RWPE2 (cell line): ENCODE results near the gene CBR1.

Experiments used
- ATAC-seq: fragments of 200-7000 bp; cut with Tn5 transposase; 3 replicates; pipeline ENCODE4 v1.9.1; 2021; ENCODE audit warnings: low read depth
- DNase-seq: peaks from one replicate; pipeline ENCODE4 v3.0.0-alpha.2; 2020; ENCODE audit warnings: low spot score
- H3K27ac ChIP-seq: fragments of 450-650 bp; 2 replicates; pipeline ENCODE4 v1.5.1; 2017; ENCODE audit warnings: mild to moderate bottlenecking; ENCODE audit not compliant: poor library complexity, severe bottlenecking
- H3K27me3 ChIP-seq: fragments of 250-450 bp; sonication (Bioruptor Pico); 2 replicates; pipeline ENCODE4 v1.5.1; 2021; ENCODE audit warnings: mild to moderate bottlenecking, moderate library complexity; ENCODE audit not compliant: insufficient read depth, poor library complexity, severe bottlenecking
- H3K36me3 ChIP-seq: fragments of 250-450 bp; sonication (Bioruptor Pico); 2 replicates; pipeline ENCODE4 v1.5.1; 2020; ENCODE audit warnings: low read depth, mild to moderate bottlenecking, moderate library complexity
- H3K4me1 ChIP-seq: fragments of 250-450 bp; sonication (Bioruptor Pico); 2 replicates; pipeline ENCODE4 v1.5.1; 2021; ENCODE audit warnings: mild to moderate bottlenecking, moderate library complexity; ENCODE audit not compliant: insufficient read depth, poor library complexity, severe bottlenecking
- H3K4me3 ChIP-seq: fragments of 250-450 bp; sonication (Bioruptor Pico); 2 replicates; pipeline ENCODE4 v1.5.1; 2021; ENCODE audit warnings: mild to moderate bottlenecking, moderate library complexity; ENCODE audit not compliant: severe bottlenecking
- H3K9me3 ChIP-seq: fragments of 250-450 bp; sonication (Bioruptor Pico); 2 replicates; pipeline ENCODE4 v1.5.1; 2021; ENCODE audit warnings: mild to moderate bottlenecking, moderate library complexity; ENCODE audit not compliant: severe bottlenecking
- CTCF ChIP-seq: fragments of 450-650 bp; IDR thresholded peaks from one replicate; pipeline ENCODE4 v1.5.1; 2017; ENCODE audit warnings: mild to moderate bottlenecking, moderate library complexity; ENCODE audit not compliant: poor library complexity, severe bottlenecking

The CBR1 gene

GRCh38 chr21:36038701-36039497 is 30.9 kb upstream of the CBR1 start:
- no peak for TF ChIP-seq CTCF
- Histone ChIP-seq H3K36me3 (peaks cover 63% of the 10 kb centered on the region), H3K27ac (no peak overlapping the region), H3K4me1 (no peaks in the 10 kb centered on the region), H3K27me3 (no peaks in the 10 kb centered on the region), H3K9me3 (no peaks in the 10 kb centered on the region), H3K4me3 (no peak overlapping the region)
- DNase-seq = no peak
- ATAC-seq = no peak

GRCh38 chr21:36039861-36040260 is 30.0 kb upstream of the CBR1 start:
- no peak for TF ChIP-seq CTCF

GRCh38 chr21:36040389-36040788 is 29.4 kb upstream of the CBR1 start:
- H3K9me3 ChIP-seq = no peaks in the 10 kb centered on the region

More at GRCh38 chr21:36039861-36040260, 30.0 kb upstream of the CBR1 start:
- no peak overlapping the region for H3K27ac ChIP-seq
- no peaks in the 10 kb centered on the region for H3K27me3 ChIP-seq
- H3K4me1 ChIP-seq = no peaks in the 10 kb centered on the region
- H3K9me3 ChIP-seq = no peaks in the 10 kb centered on the region
- DNase-seq = no peak
- H3K4me3 ChIP-seq = no peak overlapping the region
- no peak for ATAC-seq
- H3K36me3 ChIP-seq = peaks cover 72% of the 10 kb centered on the region

GRCh38 chr21:36041910-36042309 is 27.9 kb upstream of the CBR1 start:
- no peak for DNase-seq
- no peak for ATAC-seq
- Histone ChIP-seq H3K9me3 (no peaks in the 10 kb centered on the region), H3K4me3 (no peak overlapping the region), H3K36me3 (peaks cover 79% of the 10 kb centered on the region), H3K27me3 (no peaks in the 10 kb centered on the region), H3K4me1 (no peaks in the 10 kb centered on the region), H3K27ac (no peak overlapping the region)
- no peak for TF ChIP-seq CTCF

More at GRCh38 chr21:36040389-36040788, 29.4 kb upstream of the CBR1 start:
- DNase-seq (no peak), ATAC-seq (no peak)
- no peak overlapping the region for H3K27ac ChIP-seq
- no peaks in the 10 kb centered on the region for H3K4me1 ChIP-seq
- no peak for TF ChIP-seq CTCF
- peaks cover 76% of the 10 kb centered on the region for H3K36me3 ChIP-seq
- no peaks in the 10 kb centered on the region for H3K27me3 ChIP-seq
- no peak overlapping the region for H3K4me3 ChIP-seq

GRCh38 chr21:36044056-36044455 is 25.8 kb upstream of the CBR1 start:
- H3K36me3 ChIP-seq = peaks cover 80% of the 10 kb centered on the region
- no peaks in the 10 kb centered on the region for H3K27me3 ChIP-seq
- no peaks in the 10 kb centered on the region for H3K4me1 ChIP-seq
- ATAC-seq (0 out of 3 replicates have a peak, but pooled peaks have one; percentile 14), DNase-seq (no peak)
- no peak overlapping the region for H3K27ac ChIP-seq
- no peak overlapping the region for H3K4me3 ChIP-seq
- TF ChIP-seq CTCF = no peak
- no peaks in the 10 kb centered on the region for H3K9me3 ChIP-seq
